COLO829 (cell line): ENCODE data around the gene CCDC91.
"Not testable (repeated sequence)": the region's sequence is repeated elsewhere in the genome, so short reads cannot be mapped to it uniquely, and the experiment has no call there.

ENCODE experiments used
- DNase-seq: peaks from one replicate; pipeline ENCODE4 v3.0.0; 2012; ENCODE audit warnings: low spot score

CCDC91 gene

DNA sequence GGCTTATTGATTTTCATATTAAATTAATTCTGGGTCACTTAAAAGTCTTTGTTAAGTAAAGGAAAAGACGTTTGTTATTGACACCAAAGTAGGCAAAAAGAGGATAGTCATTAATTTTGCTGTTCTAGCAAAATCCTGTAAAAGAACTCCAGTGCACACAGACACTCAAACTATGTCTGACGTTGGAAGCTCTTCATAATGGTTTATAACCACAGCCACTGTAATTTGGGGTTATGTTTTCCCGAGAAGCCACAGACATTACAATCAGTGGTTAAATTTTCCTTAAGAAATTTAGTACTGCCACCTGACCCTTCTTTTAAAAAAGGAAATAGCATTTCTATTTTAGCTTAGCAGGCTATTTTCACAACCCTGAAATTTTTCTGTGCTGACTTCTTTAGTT, 267.5 kb downstream of the CCDC91 start:
- no peak for DNase-seq

DNA sequence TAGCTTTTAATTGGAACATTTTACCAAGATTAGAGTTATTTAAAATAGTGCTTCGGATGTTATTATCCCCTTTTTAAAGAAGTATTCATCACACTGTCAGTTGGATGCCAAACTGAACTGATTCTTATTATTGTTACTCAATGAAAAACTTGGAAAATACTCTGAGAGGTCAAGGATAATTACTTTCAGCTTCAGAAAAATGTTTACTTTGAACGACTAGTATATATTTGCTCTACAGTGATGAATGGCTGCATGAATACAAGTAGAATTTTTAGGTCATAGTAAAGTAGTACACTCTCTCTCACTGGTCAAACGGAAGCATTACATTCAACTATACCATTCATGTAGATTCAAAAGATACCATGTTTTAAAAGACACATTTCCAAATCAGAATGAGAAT, 269.2 kb downstream of the CCDC91 start:
- DNase-seq = no peak

DNA sequence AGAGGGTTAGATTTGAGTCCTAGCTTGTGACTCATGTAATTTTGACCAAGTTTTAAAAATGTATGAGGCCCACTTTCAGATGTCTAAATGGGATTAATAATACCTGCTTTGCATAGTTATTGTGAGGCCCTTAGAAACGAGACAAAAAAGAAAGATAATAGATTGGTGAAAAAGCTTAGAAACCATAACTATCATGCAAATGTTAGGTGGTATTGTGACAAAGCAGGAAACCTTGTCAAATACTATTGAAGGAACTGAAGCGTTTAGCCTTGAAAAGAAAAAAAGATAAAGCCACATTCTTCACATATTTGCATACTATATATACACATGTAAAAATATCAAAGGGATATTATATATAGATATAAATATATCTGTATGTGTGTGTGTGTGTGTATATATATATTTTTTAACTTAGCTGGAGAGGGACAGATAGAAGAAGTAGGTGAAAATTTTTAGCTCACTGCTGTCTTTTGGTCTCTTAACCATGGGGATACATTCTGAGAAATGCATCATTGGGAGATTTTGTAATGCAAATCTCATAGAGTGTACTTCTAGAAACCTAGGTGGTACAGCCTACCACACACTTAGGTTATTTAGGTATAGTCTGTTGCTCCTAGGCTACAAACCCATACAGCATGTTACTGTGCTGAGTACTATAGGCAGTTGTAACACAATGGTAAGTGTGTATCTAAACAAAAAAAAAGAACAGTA, 270.3 kb downstream of the CCDC91 start:
- no peak for DNase-seq

- DNase-seq = no peak
Observed at GRCh38 chr12:28463396-28463795, 273.1 kb downstream of the CCDC91 start.

DNA sequence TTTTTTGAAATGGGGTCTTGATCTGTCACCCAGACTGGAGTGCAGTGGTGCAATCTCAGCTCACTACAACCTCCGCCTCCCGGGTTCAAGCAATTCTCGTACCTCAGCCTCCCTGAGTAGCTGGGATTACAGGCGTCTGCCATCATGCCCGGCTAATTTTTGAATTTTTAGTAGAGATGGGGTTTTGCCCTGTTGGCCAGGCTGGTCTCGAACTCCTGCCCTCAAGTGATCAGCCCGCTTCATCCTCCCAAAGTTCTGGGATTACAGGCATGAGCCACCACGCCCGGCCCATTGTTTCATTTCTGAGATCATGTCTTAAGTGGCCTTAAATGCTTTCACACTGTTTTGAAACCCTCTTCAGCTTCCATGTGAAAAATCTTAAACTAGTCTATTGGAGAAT, 281.5 kb downstream of the CCDC91 start:
- not testable (repeated sequence) for DNase-seq

GRCh38 chr12:28476206-28476605, 285.9 kb downstream of the CCDC91 start:
- DNase-seq = not testable (repeated sequence)

- DNase-seq = not testable (repeated sequence)
Observed at GRCh38 chr12:28479097-28479496, 288.8 kb downstream of the CCDC91 start.

DNA sequence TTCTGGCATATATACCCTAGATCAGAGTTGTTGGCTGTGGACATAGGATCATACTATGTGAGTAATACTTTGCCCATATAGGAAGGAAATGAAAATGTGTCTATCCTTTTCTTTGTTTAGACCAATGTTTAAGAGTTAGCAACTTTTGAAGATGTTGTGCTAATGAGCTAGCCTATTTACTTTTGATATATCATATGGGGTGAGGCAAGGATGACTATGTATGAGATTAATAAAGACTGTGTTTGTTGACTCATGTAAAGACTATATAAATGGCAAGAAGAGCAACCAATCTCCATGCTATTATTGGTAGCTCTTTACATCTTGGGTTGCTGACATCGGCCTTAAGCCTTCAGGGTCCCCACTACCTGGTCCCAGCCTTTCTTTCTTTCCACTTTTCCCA, 289.4 kb downstream of the CCDC91 start:
- no peak for DNase-seq

DNA sequence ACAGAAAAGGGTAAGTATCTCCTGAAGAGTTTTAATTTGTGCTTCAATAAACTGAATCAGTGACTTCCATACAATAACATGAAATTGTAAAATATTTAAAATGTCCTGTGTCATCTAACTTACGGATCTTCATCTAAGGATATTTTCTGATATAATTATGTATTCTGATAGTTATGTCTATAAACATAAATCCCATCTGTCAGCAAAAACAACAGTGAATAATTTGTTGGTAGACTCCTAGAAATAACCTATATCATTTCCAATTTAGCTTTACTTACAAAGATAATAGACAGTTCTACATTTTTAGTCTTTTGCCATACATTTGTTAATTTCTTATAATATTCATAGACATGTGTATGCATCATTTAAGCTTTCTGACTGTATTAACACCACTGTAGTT, 293.9 kb downstream of the CCDC91 start:
- DNase-seq = no peak

- no peak for DNase-seq
Observed at GRCh38 chr12:28486521-28486920, 296.3 kb downstream of the CCDC91 start.

DNA sequence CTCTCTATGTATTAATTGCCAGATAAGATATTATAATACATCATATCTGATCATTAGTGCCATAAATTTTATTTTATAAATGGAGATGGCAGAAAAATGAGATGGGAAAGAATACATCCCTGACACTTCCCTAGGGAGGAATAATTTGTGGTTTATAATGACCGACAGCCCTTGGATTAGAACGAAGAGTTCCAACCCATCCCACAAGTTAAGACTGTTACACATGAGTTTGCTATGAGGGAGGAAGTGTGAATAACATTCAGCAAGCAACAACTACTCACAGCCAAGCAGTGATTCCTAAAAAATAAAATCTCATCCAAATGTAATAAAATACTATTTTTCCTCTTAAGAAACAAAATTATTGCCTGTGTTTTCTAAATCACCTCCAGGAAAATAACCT, 299.0 kb downstream of the CCDC91 start:
- DNase-seq = no peak

- DNase-seq = peak; percentile 6
Observed at GRCh38 chr12:28497889-28498411, 307.7 kb downstream of the CCDC91 start.

- no peak for DNase-seq
Observed at GRCh38 chr12:28498850-28499249, 308.6 kb downstream of the CCDC91 start.

- DNase-seq = no peak
Observed at GRCh38 chr12:28500373-28501024, 310.2 kb downstream of the CCDC91 start.

DNA sequence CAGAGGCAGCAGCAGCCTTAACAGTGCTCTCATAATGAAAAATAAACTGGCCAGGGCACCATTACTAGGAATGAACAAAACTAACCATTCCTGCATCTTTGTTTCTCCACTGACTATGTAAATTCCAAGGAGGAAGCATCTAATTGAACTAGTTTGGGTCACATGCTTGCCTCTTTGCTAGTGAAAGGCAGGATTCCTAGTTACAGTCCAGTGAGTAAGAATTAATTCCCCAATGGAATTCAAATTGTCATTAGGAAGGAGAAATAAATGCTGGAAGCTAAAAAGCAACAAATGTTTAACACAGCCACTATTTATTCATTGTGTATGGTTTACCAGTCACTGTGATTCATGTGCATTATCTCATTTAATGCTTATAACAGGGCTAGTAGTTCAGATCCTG, 316.0 kb downstream of the CCDC91 start:
- peak; percentile 10 for DNase-seq

DNA sequence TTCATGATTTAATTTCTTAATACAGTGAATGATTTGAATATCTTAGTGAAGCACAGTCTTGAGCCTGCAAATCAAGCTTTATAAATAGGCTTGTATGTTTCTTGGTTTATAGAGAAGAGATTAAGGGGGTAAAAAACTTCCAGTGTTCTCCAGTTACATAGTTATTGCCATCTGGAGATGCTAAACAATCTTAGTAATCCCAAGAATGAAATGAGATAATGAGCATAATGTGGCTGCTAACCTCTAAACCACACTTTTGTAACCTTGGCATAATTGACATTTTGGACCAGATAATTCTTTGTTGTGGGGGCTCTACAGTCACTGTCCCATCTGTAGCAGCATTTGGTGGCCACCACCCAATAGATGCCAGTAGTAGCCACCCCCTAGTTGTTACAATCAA, 316.8 kb downstream of the CCDC91 start:
- DNase-seq = no peak

GRCh38 chr12:28507867-28508266, 317.6 kb downstream of the CCDC91 start:
- DNase-seq = no peak

- DNase-seq = no peak
Observed at GRCh38 chr12:28512406-28512805, 322.1 kb downstream of the CCDC91 start.

- no peak for DNase-seq
Observed at GRCh38 chr12:28512876-28513275, 322.6 kb downstream of the CCDC91 start.

GRCh38 chr12:28513983-28514382, 323.7 kb downstream of the CCDC91 start:
- no peak for DNase-seq

GRCh38 chr12:28517101-28517500, 326.8 kb downstream of the CCDC91 start:
- DNase-seq = no peak

DNA sequence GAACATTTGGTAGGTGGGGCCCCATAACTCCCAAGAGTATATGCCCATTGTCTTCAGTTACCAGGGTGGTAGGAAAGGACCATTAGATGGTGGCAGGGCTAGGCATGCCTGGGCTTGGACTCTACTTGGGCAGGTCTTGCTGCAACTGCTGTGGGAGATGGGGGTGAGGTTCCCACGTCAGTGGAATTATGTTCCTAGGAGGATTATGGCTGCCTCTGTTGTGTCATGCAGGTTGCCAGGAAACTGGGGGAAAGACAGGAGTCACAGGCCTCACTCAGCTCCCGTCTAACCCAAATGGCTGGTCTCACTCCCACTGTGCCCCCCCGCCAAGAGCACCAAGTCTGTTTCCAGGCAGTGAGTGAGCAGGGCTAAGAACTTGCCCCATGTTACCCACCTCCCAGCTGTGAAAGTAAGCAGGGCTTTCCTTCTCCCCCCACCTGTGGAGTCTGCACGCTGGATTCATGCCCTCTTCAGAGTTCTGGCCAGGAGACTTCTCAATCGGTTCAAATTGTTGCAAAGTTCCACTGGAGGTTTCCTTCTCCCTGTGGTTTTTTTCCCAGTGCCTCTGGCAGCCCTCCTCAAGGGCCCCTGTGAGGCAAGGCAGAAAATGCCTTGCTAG, 337.5 kb downstream of the CCDC91 start:
- DNase-seq = no peak

GRCh38 chr12:28535216-28535615, 345.0 kb downstream of the CCDC91 start:
- DNase-seq = peak; percentile 60
